Keratinocyte (primary cell): ENCODE data around the gene HS6ST3.

ENCODE experiments used
- EZH2 ChIP-seq: IDR thresholded peaks from one replicate; pipeline ENCODE4 v1.6.1; 2012; ENCODE audit warnings: inconsistent platforms, mild to moderate bottlenecking, low read length, moderate library complexity
- TF ChIP-seq, protein P1 (sequence below), 3 experiments: IDR thresholded peaks in 1 of 3; conservative IDR thresholded peaks in 1 of 3; optimal IDR thresholded peaks in 1 of 3; 2 replicates in 2 of 3; 3 replicates in 1 of 3; pipeline versions ENCODE3 to v1.5.1; 2011; ENCODE audit warnings: low read length in 3 of 3, mild to moderate bottlenecking in 3 of 3, moderate library complexity in 2 of 3, control low read depth in 1 of 3, inconsistent platforms in 1 of 3; ENCODE audit not compliant: insufficient read depth in 2 of 3; ENCODE audit errors: extremely low read depth in 1 of 3

GRCh38 chr13:96533408-96533807 is 443.5 kb downstream of the HS6ST3 start:
- TF ChIP-seq, protein P1, sequence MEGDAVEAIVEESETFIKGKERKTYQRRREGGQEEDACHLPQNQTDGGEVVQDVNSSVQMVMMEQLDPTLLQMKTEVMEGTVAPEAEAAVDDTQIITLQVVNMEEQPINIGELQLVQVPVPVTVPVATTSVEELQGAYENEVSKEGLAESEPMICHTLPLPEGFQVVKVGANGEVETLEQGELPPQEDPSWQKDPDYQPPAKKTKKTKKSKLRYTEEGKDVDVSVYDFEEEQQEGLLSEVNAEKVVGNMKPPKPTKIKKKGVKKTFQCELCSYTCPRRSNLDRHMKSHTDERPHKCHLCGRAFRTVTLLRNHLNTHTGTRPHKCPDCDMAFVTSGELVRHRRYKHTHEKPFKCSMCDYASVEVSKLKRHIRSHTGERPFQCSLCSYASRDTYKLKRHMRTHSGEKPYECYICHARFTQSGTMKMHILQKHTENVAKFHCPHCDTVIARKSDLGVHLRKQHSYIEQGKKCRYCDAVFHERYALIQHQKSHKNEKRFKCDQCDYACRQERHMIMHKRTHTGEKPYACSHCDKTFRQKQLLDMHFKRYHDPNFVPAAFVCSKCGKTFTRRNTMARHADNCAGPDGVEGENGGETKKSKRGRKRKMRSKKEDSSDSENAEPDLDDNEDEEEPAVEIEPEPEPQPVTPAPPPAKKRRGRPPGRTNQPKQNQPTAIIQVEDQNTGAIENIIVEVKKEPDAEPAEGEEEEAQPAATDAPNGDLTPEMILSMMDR (optimal IDR thresholded peaks at IDR 0.05 in 1 of 3, IDR thresholded peaks at IDR 0.05 in 1 of 3, conservative IDR thresholded peaks at IDR 0.05 in 1 of 3; ENCODE audit: extremely low read depth in 1 of 3, insufficient read depth in 2 of 3, low read length in 3 of 3) = no peak
- no peak for TF ChIP-seq EZH2
